HG02610 (cell line): Measurements from ENCODE around the gene P2RY8.
"Not testable (repeated sequence)": the region's sequence is repeated elsewhere in the genome, so short reads cannot be mapped to it uniquely, and the experiment has no call there.

Experiments
- ATAC-seq: cut with Tn5 transposase; IDR thresholded peaks from one replicate; pipeline ENCODE4 v1.9.1; 2021; ENCODE audit warnings: mild to moderate bottlenecking, moderate library complexity; ENCODE audit not compliant: unreplicated experiment

Gene P2RY8

DNA sequence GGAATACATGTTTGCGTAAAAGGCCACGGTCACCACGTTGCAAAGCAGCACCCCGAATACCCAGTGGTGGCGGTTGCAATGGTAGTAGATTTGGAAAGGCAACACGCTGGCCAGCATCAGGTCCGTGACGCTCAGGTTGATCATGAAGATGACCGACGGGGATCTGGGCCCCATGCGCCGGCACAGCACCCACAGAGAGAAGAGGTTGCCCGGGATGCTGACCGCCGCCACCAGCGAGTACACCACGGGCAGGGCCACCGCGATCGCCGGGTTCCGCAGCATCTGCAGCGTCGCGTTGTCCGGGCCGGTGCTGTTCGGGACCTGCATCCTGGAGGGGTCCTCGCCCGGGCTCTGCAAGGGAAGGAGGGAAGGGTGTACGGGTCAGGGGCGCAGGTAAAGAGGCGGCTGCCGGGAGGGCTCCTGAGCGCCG is 70.7 kb downstream of the P2RY8 start:
- ATAC-seq = no peak

GRCh38 chrX:1465286-1466231 is 71.4 kb downstream of the P2RY8 start:
- no peak for ATAC-seq

DNA sequence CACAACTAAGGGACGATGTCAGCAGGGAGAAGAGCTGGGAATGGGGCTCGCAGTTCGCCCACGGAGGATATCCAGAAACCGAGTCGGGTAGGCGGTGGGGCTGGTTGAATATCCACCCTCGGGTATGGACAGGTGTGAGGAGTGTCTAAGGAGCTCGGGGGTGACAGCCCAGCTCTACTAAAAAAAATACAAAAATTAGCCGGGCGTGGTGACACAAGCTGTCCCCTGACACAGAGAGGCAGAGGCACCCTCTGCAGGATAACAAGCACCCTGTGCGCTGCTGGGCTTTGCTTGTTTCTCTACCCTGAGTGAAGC is 72.1 kb downstream of the P2RY8 start:
- no peak for ATAC-seq

- no peak for ATAC-seq
Observed at GRCh38 chrX:1464041-1464970, 72.7 kb downstream of the P2RY8 start.

GRCh38 chrX:1463581-1463980 is 73.4 kb downstream of the P2RY8 start:
- no peak for ATAC-seq

DNA sequence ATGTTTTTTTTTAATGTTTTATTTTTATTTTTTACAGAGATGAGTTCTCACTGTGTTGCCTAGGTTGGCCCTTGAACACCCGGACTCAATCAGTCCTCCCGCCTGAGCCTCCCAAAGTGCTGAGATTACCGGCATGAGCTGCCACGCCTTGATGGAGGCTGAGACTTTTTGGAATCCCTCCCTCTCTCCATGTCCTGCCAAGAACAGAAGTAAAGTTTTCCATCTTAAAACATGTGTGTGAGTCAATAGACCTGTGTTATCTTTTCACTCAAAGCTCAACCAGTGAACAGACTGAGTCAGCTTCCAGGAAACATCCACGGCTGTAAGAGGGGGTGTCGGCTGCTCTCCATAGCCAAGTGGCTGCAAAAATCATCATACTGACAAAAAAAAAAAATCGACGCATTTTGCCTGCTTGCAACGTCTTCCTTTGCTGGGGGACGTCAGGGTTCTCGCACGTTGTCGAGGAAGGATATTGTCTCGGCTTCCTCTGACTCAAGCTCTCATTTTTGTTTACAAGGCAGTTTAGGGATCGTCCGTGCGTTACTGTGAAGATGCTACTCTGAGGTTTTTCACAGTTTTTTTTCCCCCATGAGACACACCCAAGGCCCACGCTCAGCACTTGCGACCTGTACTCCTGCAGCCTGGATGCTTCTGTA is 74.3 kb downstream of the P2RY8 start:
- ATAC-seq = no peak

GRCh38 chrX:1462110-1462509 is 74.9 kb downstream of the P2RY8 start:
- no peak for ATAC-seq

- ATAC-seq = no peak
Observed at GRCh38 chrX:1455948-1456280, 81.1 kb downstream of the P2RY8 start.

GRCh38 chrX:1453951-1454785 is 82.8 kb downstream of the P2RY8 start:
- ATAC-seq = peak; percentile 33

- ATAC-seq = peak; percentile 14
Observed at GRCh38 chrX:1453395-1453783, 83.6 kb downstream of the P2RY8 start.

GRCh38 chrX:1452516-1453394 is 84.2 kb downstream of the P2RY8 start, which contains the start of gene ASMTL:
TSS of gene ASMTL (minus strand) at chrX:1452909. CDS start at chrX:1452840, 69 bp downstream.
- ATAC-seq = peak; percentile 71

- no peak for ATAC-seq
Observed at GRCh38 chrX:1451661-1452515, 85.1 kb downstream of the P2RY8 start.

DNA sequence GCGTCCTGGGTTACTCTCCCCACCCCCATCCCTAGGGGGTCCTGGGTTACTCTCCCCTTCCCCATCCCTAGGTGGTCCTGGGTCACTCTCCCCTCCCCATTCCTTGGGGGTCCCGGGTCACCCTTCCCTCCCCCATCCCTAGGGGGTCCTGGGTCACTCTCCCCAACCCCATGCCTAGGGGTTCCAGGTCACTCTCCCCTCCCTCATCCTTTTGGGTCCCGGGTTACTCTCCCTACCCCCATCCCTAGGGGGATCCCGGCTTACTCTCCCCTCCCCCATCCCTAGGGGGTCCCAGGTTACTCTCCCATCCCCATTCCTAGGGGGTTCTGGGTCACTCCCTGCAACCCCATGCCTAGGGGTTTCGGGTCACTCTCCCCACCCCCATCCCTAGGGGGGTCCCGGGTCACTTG is 85.7 kb downstream of the P2RY8 start:
- no peak for ATAC-seq

DNA sequence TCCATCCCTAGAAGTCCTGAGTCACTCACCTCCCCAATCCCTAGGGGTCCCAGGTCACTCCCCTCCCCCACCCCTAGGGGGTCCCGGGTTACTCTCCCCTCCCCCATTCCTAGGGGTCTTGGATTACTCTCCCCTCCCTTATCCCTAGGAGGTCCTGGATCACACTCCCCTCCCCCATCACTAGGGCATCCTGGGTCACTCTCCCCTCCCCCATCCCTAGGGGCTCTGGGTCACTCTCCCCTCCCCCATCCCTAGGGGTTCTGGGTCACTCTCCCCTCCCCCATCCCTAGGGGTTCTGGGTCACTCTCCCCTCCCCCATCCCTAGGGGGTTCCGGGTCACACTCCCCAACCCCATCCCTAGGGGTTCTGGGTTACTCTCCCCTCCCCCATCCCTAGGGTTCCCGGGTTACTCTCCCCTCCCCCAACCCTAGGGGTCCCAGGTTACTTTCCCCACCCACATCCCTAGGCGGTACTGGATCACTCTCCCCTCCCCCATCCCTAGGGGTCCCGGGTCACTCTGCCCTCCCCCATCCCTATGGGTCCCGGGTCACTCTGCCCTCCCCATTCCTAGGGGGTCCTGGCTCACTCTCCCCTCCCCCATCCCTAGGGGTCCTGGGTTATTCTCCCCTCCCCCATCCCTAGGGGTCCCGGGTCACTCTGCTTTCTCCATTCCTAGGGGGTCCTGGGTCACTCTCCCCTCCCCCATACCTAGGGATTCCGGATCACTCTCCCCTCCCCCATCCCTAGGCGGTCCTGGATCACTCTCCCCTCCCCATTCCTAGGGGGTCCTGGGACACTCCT is 86.4 kb downstream of the P2RY8 start:
- no peak for ATAC-seq

- no peak for ATAC-seq
Observed at GRCh38 chrX:1449823-1450149, 87.2 kb downstream of the P2RY8 start.

- ATAC-seq = no peak
Observed at GRCh38 chrX:1449036-1449822, 87.8 kb downstream of the P2RY8 start.

DNA sequence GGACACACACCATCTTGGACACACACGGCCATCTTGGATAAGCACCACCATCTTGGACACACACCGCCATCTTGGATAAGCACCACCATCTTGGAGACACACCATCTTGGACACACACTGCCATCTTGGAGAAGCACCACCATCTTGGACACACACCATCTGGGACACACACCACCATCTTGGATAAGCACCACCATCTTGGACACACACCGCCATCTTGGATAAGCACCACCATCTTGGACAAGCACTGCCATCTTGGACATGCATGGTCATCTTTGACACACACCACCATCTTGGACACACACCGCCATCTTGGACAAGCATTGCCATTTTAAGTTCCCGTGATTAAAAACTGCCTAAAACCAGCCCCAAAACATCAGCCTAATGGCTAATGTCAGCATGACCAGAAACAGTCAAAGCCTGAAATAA is 88.4 kb downstream of the P2RY8 start:
- ATAC-seq = not testable (repeated sequence)
